Measurements from ENCODE around the gene ARHGAP22. TPM values are rescaled to one million over a fixed set of nuclear protein-coding genes. Genes with fewer than 3 reads are reported as not detected.

ARHGAP22 gene
- total and polyA plus RNA-seq, 2 donors: 5.5 to 8.5 TPM

- peaks cover 0 to 1% of the 10 kb centered on the region in 2 donors for H3K9me3 ChIP-seq (ENCODE audit: control insufficient read depth in 2 of 2, insufficient read depth in 1 of 2, low read length in 1 of 2)
- 80% methylated on average over 6 of the region's 6 CpGs for WGBS
- H3K36me3 ChIP-seq (ENCODE audit: control insufficient read depth in 2 of 2, insufficient read depth in 2 of 2, low read length in 1 of 2): no peaks in the 10 kb centered on the region
- H3K27me3 ChIP-seq (ENCODE audit: control insufficient read depth in 2 of 2, insufficient read depth in 1 of 2, low read length in 1 of 2): no peaks in the 10 kb centered on the region
- H3K4me1 ChIP-seq (ENCODE audit: control insufficient read depth in 2 of 2, insufficient read depth in 2 of 2, low read length in 2 of 2): peaks cover 0 to 23% of the 10 kb centered on the region in 2 donors
- H3K4me3 ChIP-seq (ENCODE audit: low read length in 2 of 2): no peak overlapping the region
- DNase-seq (ENCODE audit: low read depth in 6 of 9, low spot score in 9 of 9): no peak
- H3K27ac ChIP-seq (ENCODE audit: low read depth in 1 of 2, low read length in 1 of 2): no peak overlapping the region
Observed at GRCh38 chr10:48458662-48459048, 146.2 kb downstream of the ARHGAP22 start.

GRCh38 chr10:48457949-48458661 lies 146.8 kb downstream of the ARHGAP22 start:
- H3K27me3 ChIP-seq (ENCODE audit: control insufficient read depth in 2 of 2, insufficient read depth in 1 of 2, low read length in 1 of 2): no peaks in the 10 kb centered on the region
- peaks cover 0 to 23% of the 10 kb centered on the region in 2 donors for H3K4me1 ChIP-seq (ENCODE audit: control insufficient read depth in 2 of 2, insufficient read depth in 2 of 2, low read length in 2 of 2)
- WGBS: 65% methylated on average over 5 of the region's 5 CpGs

GRCh38 chr10:48456808-48457761 lies 147.8 kb downstream of the ARHGAP22 start:
- peaks cover 0 to 1% of the 10 kb centered on the region in 2 donors for H3K9me3 ChIP-seq (ENCODE audit: control insufficient read depth in 2 of 2, insufficient read depth in 1 of 2, low read length in 1 of 2)
- H3K4me3 ChIP-seq (ENCODE audit: low read length in 2 of 2): no peak overlapping the region
- peaks cover 0 to 23% of the 10 kb centered on the region in 2 donors for H3K4me1 ChIP-seq (ENCODE audit: control insufficient read depth in 2 of 2, insufficient read depth in 2 of 2, low read length in 2 of 2)
- 57% methylated on average over 24 of the region's 24 CpGs for WGBS
- H3K27ac ChIP-seq (ENCODE audit: low read depth in 1 of 2, low read length in 1 of 2): no peak overlapping the region
- H3K27me3 ChIP-seq (ENCODE audit: control insufficient read depth in 2 of 2, insufficient read depth in 1 of 2, low read length in 1 of 2): no peaks in the 10 kb centered on the region
- no peak for DNase-seq (ENCODE audit: low read depth in 6 of 9, low spot score in 9 of 9)
- H3K36me3 ChIP-seq (ENCODE audit: control insufficient read depth in 2 of 2, insufficient read depth in 2 of 2, low read length in 1 of 2): no peaks in the 10 kb centered on the region

More at GRCh38 chr10:48457949-48458661, 146.8 kb downstream of the ARHGAP22 start:
- Histone ChIP-seq H3K9me3 (ENCODE audit: control insufficient read depth in 2 of 2, insufficient read depth in 1 of 2, low read length in 1 of 2) (peaks cover 0 to 1% of the 10 kb centered on the region in 2 donors), H3K27ac (ENCODE audit: low read depth in 1 of 2, low read length in 1 of 2) (no peak overlapping the region), H3K36me3 (ENCODE audit: control insufficient read depth in 2 of 2, insufficient read depth in 2 of 2, low read length in 1 of 2) (no peaks in the 10 kb centered on the region), H3K4me3 (ENCODE audit: low read length in 2 of 2) (no peak overlapping the region)
- DNase-seq (ENCODE audit: low read depth in 6 of 9, low spot score in 9 of 9): no peak

GRCh38 chr10:48456361-48456804 lies 148.5 kb downstream of the ARHGAP22 start:
- H3K4me3 ChIP-seq (ENCODE audit: low read length in 2 of 2): no peak overlapping the region
- WGBS: 8% methylated on average over 9 of the region's 9 CpGs

GRCh38 chr10:48455392-48456151 lies 149.3 kb downstream of the ARHGAP22 start:
- H3K4me3 ChIP-seq (ENCODE audit: low read length in 2 of 2): no peak overlapping the region
- peaks cover 0 to 1% of the 10 kb centered on the region in 2 donors for H3K9me3 ChIP-seq (ENCODE audit: control insufficient read depth in 2 of 2, insufficient read depth in 1 of 2, low read length in 1 of 2)
- H3K4me1 ChIP-seq (ENCODE audit: control insufficient read depth in 2 of 2, insufficient read depth in 2 of 2, low read length in 2 of 2): peaks cover 0 to 23% of the 10 kb centered on the region in 2 donors
- H3K27ac ChIP-seq (ENCODE audit: low read depth in 1 of 2, low read length in 1 of 2): no peak overlapping the region
- H3K27me3 ChIP-seq (ENCODE audit: control insufficient read depth in 2 of 2, insufficient read depth in 1 of 2, low read length in 1 of 2): no peaks in the 10 kb centered on the region
- no peak for DNase-seq (ENCODE audit: low read depth in 6 of 9, low spot score in 9 of 9)
- 96% methylated on average over 15 of the region's 15 CpGs for WGBS
- no peaks in the 10 kb centered on the region for H3K36me3 ChIP-seq (ENCODE audit: control insufficient read depth in 2 of 2, insufficient read depth in 2 of 2, low read length in 1 of 2)

More at GRCh38 chr10:48456361-48456804, 148.5 kb downstream of the ARHGAP22 start:
- peak in 2 of 9 donors; percentile 18 to 38 for DNase-seq (ENCODE audit: low read depth in 6 of 9, low spot score in 9 of 9)
- Histone ChIP-seq H3K36me3 (ENCODE audit: control insufficient read depth in 2 of 2, insufficient read depth in 2 of 2, low read length in 1 of 2) (no peaks in the 10 kb centered on the region), H3K4me1 (ENCODE audit: control insufficient read depth in 2 of 2, insufficient read depth in 2 of 2, low read length in 2 of 2) (peaks cover 0 to 23% of the 10 kb centered on the region in 2 donors), H3K27me3 (ENCODE audit: control insufficient read depth in 2 of 2, insufficient read depth in 1 of 2, low read length in 1 of 2) (no peaks in the 10 kb centered on the region), H3K27ac (ENCODE audit: low read depth in 1 of 2, low read length in 1 of 2) (no peak overlapping the region), H3K9me3 (ENCODE audit: control insufficient read depth in 2 of 2, insufficient read depth in 1 of 2, low read length in 1 of 2) (peaks cover 0 to 1% of the 10 kb centered on the region in 2 donors)

- peaks cover 0 to 23% of the 10 kb centered on the region in 2 donors for H3K4me1 ChIP-seq (ENCODE audit: control insufficient read depth in 2 of 2, insufficient read depth in 2 of 2, low read length in 2 of 2)
- WGBS: 93% methylated on average over 11 of the region's 11 CpGs
- DNase-seq (ENCODE audit: low read depth in 6 of 9, low spot score in 9 of 9): no peak
- peaks cover 0 to 1% of the 10 kb centered on the region in 2 donors for H3K9me3 ChIP-seq (ENCODE audit: control insufficient read depth in 2 of 2, insufficient read depth in 1 of 2, low read length in 1 of 2)
- no peaks in the 10 kb centered on the region for H3K36me3 ChIP-seq (ENCODE audit: control insufficient read depth in 2 of 2, insufficient read depth in 2 of 2, low read length in 1 of 2)
- H3K27me3 ChIP-seq (ENCODE audit: control insufficient read depth in 2 of 2, insufficient read depth in 1 of 2, low read length in 1 of 2): no peaks in the 10 kb centered on the region
- no peak overlapping the region for H3K27ac ChIP-seq (ENCODE audit: low read depth in 1 of 2, low read length in 1 of 2)
- no peak overlapping the region for H3K4me3 ChIP-seq (ENCODE audit: low read length in 2 of 2)
Observed at GRCh38 chr10:48455055-48455391, 149.8 kb downstream of the ARHGAP22 start.

GRCh38 chr10:48454302-48455054 lies 150.4 kb downstream of the ARHGAP22 start:
- Histone ChIP-seq H3K9me3 (ENCODE audit: control insufficient read depth in 2 of 2, insufficient read depth in 1 of 2, low read length in 1 of 2) (no peaks in the 10 kb centered on the region), H3K36me3 (ENCODE audit: control insufficient read depth in 2 of 2, insufficient read depth in 2 of 2, low read length in 1 of 2) (no peaks in the 10 kb centered on the region), H3K27ac (ENCODE audit: low read depth in 1 of 2, low read length in 1 of 2) (no peak overlapping the region), H3K27me3 (ENCODE audit: control insufficient read depth in 2 of 2, insufficient read depth in 1 of 2, low read length in 1 of 2) (no peaks in the 10 kb centered on the region), H3K4me1 (ENCODE audit: control insufficient read depth in 2 of 2, insufficient read depth in 2 of 2, low read length in 2 of 2) (peaks cover 0 to 23% of the 10 kb centered on the region in 2 donors), H3K4me3 (ENCODE audit: low read length in 2 of 2) (no peak overlapping the region)
- WGBS: 95% methylated on average over 12 of the region's 12 CpGs
- DNase-seq (ENCODE audit: low read depth in 6 of 9, low spot score in 9 of 9): no peak
